H1 (cell line): ENCODE results near the gene C3orf20. TPM values are rescaled to one million over a fixed set of nuclear protein-coding genes. Genes with fewer than 3 reads are reported as not detected.
A peak's percentile ranks its signal among the peaks of the same experiment; 100 is the strongest.

Source experiments
- CTCF ChIA-PET: fragments of 300-600 bp; sonication (Branson Sonifier 250); formaldehyde crosslinking; loops from one replicate; lab custom pipeline; 2021; ENCODE audit not compliant: partially characterized antibody; lab: Charles Lee
- POLR2A ChIA-PET: fragments of 300-600 bp; sonication (Branson Sonifier 250); formaldehyde crosslinking; loops from one replicate; lab custom pipeline; 2021; ENCODE audit warnings: inconsistent platforms; ENCODE audit not compliant: partially characterized antibody; lab: Charles Lee
- DNase-seq, 2 experiments: peaks; one replicate each; pipeline versions ENCODE4 v3.0.0 to v3.0.0-alpha.2; 2010 to 2022; ENCODE audit warnings: low spot score in 2 of 2, low read depth in 1 of 2, mixed read lengths in 1 of 2
- FAIRE-seq: peaks from 2 replicates; lab custom pipeline; 2011; peaks lifted over from hg19 to GRCh38; lab: Jason Lieb, UNC
- H2AFZ ChIP-seq: 2 replicates; pipeline ENCODE4 v1.8.1; 2012; ENCODE audit warnings: low read length, inconsistent platforms
- H2AK5ac ChIP-seq: 2 replicates; pipeline ENCODE4 v1.6.1; 2013; ENCODE audit warnings: low read depth, low read length
- H2BK120ac ChIP-seq: replicated peaks from 2 replicates; pipeline ENCODE3; 2013; ENCODE audit warnings: low read depth, low read length, inconsistent platforms
- H2BK12ac ChIP-seq: 2 replicates; pipeline ENCODE4 v1.6.1; 2013; ENCODE audit warnings: low read depth, low read length
- H2BK15ac ChIP-seq: 2 replicates; pipeline ENCODE4 v1.6.1; 2013; ENCODE audit warnings: low read length
- H2BK20ac ChIP-seq: 2 replicates; pipeline ENCODE4 v1.6.1; 2013; ENCODE audit warnings: low read length
- H2BK5ac ChIP-seq: 2 replicates; pipeline ENCODE4 v1.6.1; 2013; ENCODE audit warnings: low read depth, low read length
- H3K14ac ChIP-seq: 2 replicates; pipeline ENCODE4 v1.6.1; 2013; ENCODE audit warnings: inconsistent platforms; ENCODE audit not compliant: insufficient read length
- H3K18ac ChIP-seq: 2 replicates; pipeline ENCODE4 v1.6.1; 2013; ENCODE audit warnings: low read length; ENCODE audit errors: extremely low read depth
- H3K23ac ChIP-seq: 2 replicates; pipeline ENCODE4 v1.6.1; 2013; ENCODE audit warnings: inconsistent platforms; ENCODE audit not compliant: insufficient read length
- H3K23me2 ChIP-seq: 2 replicates; pipeline ENCODE4 v1.6.1; 2013; ENCODE audit warnings: low read depth, low read length
- H3K27ac ChIP-seq: 2 replicates; pipeline ENCODE4 v1.6.1; 2011; ENCODE audit warnings: low read depth, low read length, inconsistent platforms
- H3K27me3 ChIP-seq, 4 experiments: replicated peaks in 1 of 4; 1 replicate in 1 of 4; 2 replicates in 3 of 4; pipeline versions ENCODE4 v1.6.1 to v1.8.1; 2011 to 2013; ENCODE audit warnings: low read length in 3 of 4, mild to moderate bottlenecking in 3 of 4, inconsistent platforms in 2 of 4, mixed read lengths in 2 of 4, moderate library complexity in 1 of 4; ENCODE audit not compliant: control insufficient read depth in 3 of 4, insufficient read depth in 3 of 4; ENCODE audit errors: extremely low read depth in 1 of 4
- H3K36me3 ChIP-seq, 4 experiments: 2 replicates each; pipeline versions ENCODE4 v1.6.1 to v1.8.1; 2011 to 2013; ENCODE audit warnings: mild to moderate bottlenecking in 4 of 4, low read length in 3 of 4, moderate library complexity in 2 of 4, control low read depth in 1 of 4, inconsistent platforms in 1 of 4; ENCODE audit not compliant: insufficient read depth in 4 of 4, control insufficient read depth in 2 of 4
- H3K4ac ChIP-seq: replicated peaks from 2 replicates; pipeline ENCODE3; 2013; ENCODE audit warnings: low read length, low read depth, mixed read lengths, inconsistent platforms; ENCODE audit not compliant: insufficient read length
- H3K4me1 ChIP-seq, 4 experiments: replicated peaks in 1 of 4; 1 replicate in 1 of 4; 2 replicates in 3 of 4; pipeline versions ENCODE4 v1.6.1 to v1.8.1; 2011 to 2013; ENCODE audit warnings: low read length in 3 of 4, inconsistent platforms in 2 of 4, mixed read lengths in 1 of 4; ENCODE audit not compliant: insufficient read depth in 4 of 4, control insufficient read depth in 3 of 4
- H3K4me2 ChIP-seq, 2 experiments: 2 replicates each; pipeline versions ENCODE4 v1.6.1 to v1.8.1; 2011 to 2013; ENCODE audit warnings: low read depth in 2 of 2, low read length in 2 of 2, control low read depth in 1 of 2, inconsistent platforms in 1 of 2, mild to moderate bottlenecking in 1 of 2; ENCODE audit not compliant: insufficient read depth in 1 of 2
- H3K4me3 ChIP-seq, 4 experiments: fragments of 200-600, 300-600 bp in 1 of 4; sonication (generic), shearing (Covaris generic), sonication (Bioruptor Twin) in 1 of 4; 2 replicates each; pipeline versions ENCODE4 v1.5.1 to v1.8.1; 2011 to 2016; ENCODE audit warnings: low read length in 4 of 4, low read depth in 3 of 4, control low read depth in 2 of 4, inconsistent platforms in 2 of 4, mild to moderate bottlenecking in 2 of 4, mixed read lengths in 1 of 4, moderate library complexity in 1 of 4; ENCODE audit not compliant: insufficient read depth in 2 of 4; ENCODE audit errors: extremely low read depth in 1 of 4
- H3K56ac ChIP-seq: replicated peaks from 2 replicates; pipeline ENCODE3; 2013; ENCODE audit warnings: low read depth, mild to moderate bottlenecking, mixed read lengths, low read length, inconsistent platforms; ENCODE audit not compliant: insufficient read length
- H3K79me1 ChIP-seq: 2 replicates; pipeline ENCODE4 v1.6.1; 2013; ENCODE audit warnings: low read depth, low read length, control low read depth
- H3K79me2 ChIP-seq, 2 experiments: 2 replicates each; pipeline versions ENCODE4 v1.6.1 to v1.8.1; 2012 to 2013; ENCODE audit warnings: low read length in 2 of 2, mild to moderate bottlenecking in 2 of 2, inconsistent platforms in 1 of 2; ENCODE audit not compliant: insufficient read depth in 2 of 2, control insufficient read depth in 1 of 2
- H3K9ac ChIP-seq, 4 experiments: replicated peaks in 1 of 4; 1 replicate in 1 of 4; 2 replicates in 3 of 4; pipeline versions ENCODE4 v1.6.1 to v1.8.1; 2011 to 2013; ENCODE audit warnings: low read depth in 3 of 4, low read length in 3 of 4, control low read depth in 2 of 4, mild to moderate bottlenecking in 2 of 4, moderate library complexity in 2 of 4, inconsistent platforms in 1 of 4; ENCODE audit errors: extremely low read depth in 1 of 4
- H3K9me3 ChIP-seq, 2 experiments: 2 replicates each; pipeline versions ENCODE4 v1.6.1 to v1.8.1; 2012 to 2013; ENCODE audit warnings: mild to moderate bottlenecking in 2 of 2, moderate library complexity in 2 of 2, control low read depth in 1 of 2, inconsistent platforms in 1 of 2, low read depth in 1 of 2, low read length in 1 of 2, mixed read lengths in 1 of 2; ENCODE audit not compliant: insufficient read depth in 2 of 2
- H4K20me1 ChIP-seq, 2 experiments: replicated peaks in 1 of 2; 2 replicates each; pipeline versions ENCODE3 to v1.8.1; 2011 to 2013; ENCODE audit warnings: inconsistent platforms in 2 of 2, low read length in 2 of 2, mild to moderate bottlenecking in 1 of 2; ENCODE audit not compliant: insufficient read depth in 2 of 2, control insufficient read depth in 1 of 2
- H4K5ac ChIP-seq: 2 replicates; pipeline ENCODE4 v1.6.1; 2013; ENCODE audit warnings: low read length, low read depth, mixed read lengths, inconsistent platforms; ENCODE audit not compliant: insufficient read length
- H4K8ac ChIP-seq: 2 replicates; pipeline ENCODE4 v1.8.0; 2013; ENCODE audit warnings: mild to moderate bottlenecking, moderate library complexity, low read length, inconsistent platforms; ENCODE audit not compliant: insufficient read depth; ENCODE audit errors: extremely low read depth
- H4K91ac ChIP-seq: replicated peaks from 2 replicates; pipeline ENCODE3; 2013; ENCODE audit warnings: low read length, mixed read lengths, inconsistent platforms; ENCODE audit not compliant: insufficient read length
- ASH2L ChIP-seq: fragments of 200-600, 300-600 bp; sonication (generic); IDR thresholded peaks from one replicate; pipeline ENCODE4 v1.7.1; 2017; ENCODE audit warnings: low read length
- CBX8 ChIP-seq: fragments of 300-800, 300-1000 bp; sonication (generic); IDR thresholded peaks from 2 replicates; pipeline ENCODE4 v1.7.1; 2016; ENCODE audit warnings: low read depth, low read length, borderline replicate concordance
- FOSL1 ChIP-seq: IDR thresholded peaks from 2 replicates; pipeline ENCODE4 v1.6.1; 2011; ENCODE audit warnings: mild to moderate bottlenecking, low read depth, low read length, moderate library complexity; ENCODE audit not compliant: insufficient read depth
- JUN ChIP-seq: IDR thresholded peaks from 2 replicates; pipeline ENCODE4 v1.6.1; 2011; ENCODE audit warnings: low read depth, mild to moderate bottlenecking, improper control_type of control experiment, low read length
- KDM5A ChIP-seq: fragments of 200-600 bp; IDR thresholded peaks from 2 replicates; pipeline ENCODE4 v1.7.1; 2012; ENCODE audit warnings: mild to moderate bottlenecking, low read length, inconsistent platforms, mixed read lengths
- RNF2 ChIP-seq: fragments of 200-900, 300-1000 bp; sonication (generic); IDR thresholded peaks from 2 replicates; pipeline ENCODE4 v1.7.1; 2016; ENCODE audit warnings: borderline replicate concordance, low read depth, mild to moderate bottlenecking, antibody characterized with exemption, low read length; ENCODE audit not compliant: poor library complexity, severe bottlenecking; ENCODE audit errors: missing control alignments
- RXRA ChIP-seq: IDR thresholded peaks from 2 replicates; pipeline ENCODE4 v1.6.1; 2011; ENCODE audit warnings: low read depth, mild to moderate bottlenecking, low read length, moderate library complexity; ENCODE audit not compliant: insufficient read depth
- SIX5 ChIP-seq: IDR thresholded peaks from 2 replicates; pipeline ENCODE4 v1.6.1; 2011; ENCODE audit warnings: mild to moderate bottlenecking, low read depth, low read length
- SUZ12 ChIP-seq: fragments of 200-600 bp; sonication (generic); IDR thresholded peaks from 2 replicates; pipeline ENCODE4 v1.6.1; 2012; ENCODE audit warnings: mild to moderate bottlenecking, inconsistent platforms, low read length, moderate library complexity, mixed read lengths
- TAF1 ChIP-seq: IDR thresholded peaks from 2 replicates; pipeline ENCODE4 v1.6.1; 2011; ENCODE audit warnings: mild to moderate bottlenecking, low read depth, low read length
- WGBS, 2 experiments: shearing (Covaris generic) in 1 of 2; methylation state at CpG; one replicate each; pipeline versions ENCODE4 v1.1.6 to v1.1.7; 2013 to 2015; ENCODE audit warnings: low lambda C conversion rate in 2 of 2, mixed read lengths in 2 of 2, inconsistent platforms in 1 of 2, low coverage in 1 of 2, missing lambda C conversion rate in 1 of 2; ENCODE audit not compliant: insufficient replicate concordance in 2 of 2, insufficient coverage in 1 of 2, insufficient read length in 1 of 2; ENCODE audit errors: extremely low coverage in 1 of 2, missing lambda C conversion rate in 1 of 2; 5-methylcytosine and 5-hydroxymethylcytosine counted together
- polyA plus RNA-seq, 7 experiments: library from polyadenylated mRNA; depleted of rRNA in 3 of 7; stranded (reverse) in 5 of 7; unstranded in 2 of 7; fragments of >200 nt in 5 of 7; fragments of 200-250 nt in 2 of 7; gene quantifications; 1 replicate in 5 of 7; 2 replicates in 1 of 7; 4 replicates in 1 of 7; pipeline versions ENCODE4 v1.2.1 to v1.2.3, GENCODE V29; 2011 to 2013; ENCODE audit warnings: missing spikeins in 2 of 7, mixed read lengths in 2 of 7
- total RNA-seq: library from RNA; stranded (reverse); fragmentation: NEBNext Ultra II Directional; extraction: Animal tissue kit (Norgen Biotek cat#: 25700); gene quantifications from 2 replicates; pipeline ENCODE4 v1.2.1, GENCODE V29; 2021

Gene C3orf20
- total and polyA plus RNA-seq, 2 of the 8 experiments (the other 6 are each of a cell fraction or from before 2014, with no cell fraction given), result not detected

- Histone ChIP-seq H3K4me2 (peak overlapping the region; percentile 35 to 37; a peak in 3 of 4 replicates), H3K27ac (no peak overlapping the region), H3K79me1 (no peaks in the 10 kb centered on the region), H3K18ac (no peak overlapping the region; the same call in 1 of the 2 replicates), H2AFZ (peak overlapping the region; percentile 77), H3K9me3 (no peaks in the 10 kb centered on the region), H2BK20ac (peak overlapping the region; percentile 72; the same call in 1 of the 2 replicates), H4K8ac (peak overlapping the region; percentile 79), H2AK5ac (no peak overlapping the region), H2BK12ac (peak overlapping the region; percentile 87; the same call in 1 of the 2 replicates), H3K9ac (peak overlapping the region in 2 of 4 experiments; percentile 20 to 38; a peak in 1 of 7 replicates), H2BK120ac (no peak overlapping the region), H4K5ac (no peak overlapping the region), H3K56ac (no peak overlapping the region), H3K23me2 (no peaks in the 10 kb centered on the region), H4K91ac (peak overlapping the region; percentile 42), H4K20me1 (no peaks in the 10 kb centered on the region), H3K14ac (no peak overlapping the region), H3K4me1 (peaks cover 3 to 18% (median 14%) of the 10 kb centered on the region in 4 experiments), H3K4ac (no peak overlapping the region), H3K27me3 (no peaks in the 10 kb centered on the region), H3K4me3 (no peak overlapping the region), H3K36me3 (no peaks in the 10 kb centered on the region)
- peak in 1 of 2 experiments; percentile 51 for DNase-seq
- 86% methylated on average over 6 of the region's 6 CpGs; no CpG with 5 or more reads in 1 of the 2 experiments for WGBS, 2 experiments
- POLR2A ChIA-PET, result no interaction called here
- no peak for FAIRE-seq
- TF ChIP-seq ASH2L, result no peak
- TF ChIP-seq KDM5A, result no peak
- TF ChIP-seq JUN, result no peak
- TF ChIP-seq TAF1, result no peak
- TF ChIP-seq RNF2, result no peak
- no peak for TF ChIP-seq RXRA
- TF ChIP-seq SIX5, result no peak
- TF ChIP-seq SUZ12, result no peak
- no peak for TF ChIP-seq CBX8
- no peak for TF ChIP-seq FOSL1
- TF ChIP-seq, all 59 proteins: peak for 0
- H3K79me2 ChIP-seq, result no peaks in the 10 kb centered on the region
- H2BK15ac ChIP-seq, result no peak overlapping the region
- H2BK5ac ChIP-seq, result no peak overlapping the region
- CTCF ChIA-PET, result interaction anchor here (0.8 to 2.9 kb wide), 10 partner anchors 10 to 117 kb away, joined by 3 to 18 read pairs (median 4); partner anchors contain the start of gene C3orf20
- H3K23ac ChIP-seq, result no peak overlapping the region
These were observed 98.8 kb downstream of the C3orf20 start for GRCh38 chr3:14773691-14774128.
